Putamen (tissue), 1 donor: Measurements from ENCODE around the gene IMPDH2.

ENCODE experiments used
- DNase-seq: peaks from one replicate; pipeline ENCODE4 v3.0.0-alpha.2; 2016; ENCODE audit warnings: low spot score

The IMPDH2 gene

GRCh38 chr3:48980295-48980694 lies 48.9 kb downstream of the IMPDH2 start:
- DNase-seq: no peak

GRCh38 chr3:48979451-48979850 lies 49.7 kb downstream of the IMPDH2 start:
- DNase-seq: no peak
